HepG2 (cell line): Measurements from ENCODE around the gene H6PD. TPM values are rescaled to one million over a fixed set of nuclear protein-coding genes. Genes with fewer than 3 reads are reported as not detected.

Source experiments
- ELF3 ChIP-seq: IDR thresholded peaks from 2 replicates; pipeline ENCODE4 v1.6.1; 2016; ENCODE audit warnings: missing genetic modification reagents, missing compliant biosample characterization
- HDAC1 ChIP-seq: sonication (generic); formaldehyde crosslinking; IDR thresholded peaks from 2 replicates; pipeline ENCODE4 v1.5.1; 2020; ENCODE audit warnings: mild to moderate bottlenecking, missing genetic modification reagents
- HMG20B ChIP-seq: conservative IDR thresholded peaks from 2 replicates; pipeline ENCODE4 v1.6.1; 2016; ENCODE audit warnings: missing genetic modification reagents, missing compliant biosample characterization
- HOXA7 ChIP-seq: sonication (generic); formaldehyde crosslinking; IDR thresholded peaks from 2 replicates; pipeline ENCODE4 v1.8.1; 2022; ENCODE audit warnings: mild to moderate bottlenecking, missing genetic modification reagents, moderate library complexity
- KDM1A ChIP-seq: IDR thresholded peaks from 2 replicates; pipeline ENCODE4 v1.6.1; 2016; ENCODE audit warnings: missing compliant biosample characterization
- KDM5B ChIP-seq: sonication (generic); formaldehyde crosslinking; IDR thresholded peaks from 2 replicates; pipeline ENCODE4 v1.4.0; 2020; ENCODE audit warnings: missing genetic modification reagents, mild to moderate bottlenecking, borderline replicate concordance
- KLF9 ChIP-seq: IDR thresholded peaks from 2 replicates; pipeline ENCODE4 v1.6.1; 2016; ENCODE audit warnings: low read depth
- MAF1 ChIP-seq: sonication (generic); formaldehyde crosslinking; IDR thresholded peaks from 2 replicates; pipeline ENCODE4 v1.5.0; 2020; ENCODE audit warnings: missing genetic modification reagents, borderline replicate concordance
- NFKB2 ChIP-seq: sonication (generic); formaldehyde crosslinking; IDR thresholded peaks from 2 replicates; pipeline ENCODE4 v1.4.0; 2020; ENCODE audit warnings: missing genetic modification reagents, borderline replicate concordance
- PRMT3 ChIP-seq: sonication (generic); formaldehyde crosslinking; IDR thresholded peaks from 2 replicates; pipeline ENCODE4 v1.8.1; 2022; ENCODE audit warnings: low read depth, mild to moderate bottlenecking, moderate library complexity, missing genetic modification reagents, borderline replicate concordance
- RBFOX2 ChIP-seq: fragments of 200-400 bp; formaldehyde crosslinking; IDR thresholded peaks from 2 replicates; pipeline ENCODE4 v1.6.1; 2017; ENCODE audit warnings: low read depth, mild to moderate bottlenecking, low read length
- ZBTB8A ChIP-seq: sonication (generic); formaldehyde crosslinking; IDR thresholded peaks from 2 replicates; pipeline ENCODE4 v1.4.0; 2020; ENCODE audit warnings: mild to moderate bottlenecking, low read depth, missing genetic modification reagents, borderline replicate concordance
- ZNF232 ChIP-seq: sonication (generic); formaldehyde crosslinking; IDR thresholded peaks from 2 replicates; pipeline ENCODE4 v1.4.0; 2020; ENCODE audit warnings: missing genetic modification reagents, borderline replicate concordance
- ZNF30 ChIP-seq: sonication (generic); formaldehyde crosslinking; IDR thresholded peaks from 2 replicates; pipeline ENCODE4 v1.5.0; 2020; ENCODE audit warnings: mild to moderate bottlenecking, missing genetic modification reagents
- ZNF333 ChIP-seq: sonication (generic); formaldehyde crosslinking; IDR thresholded peaks from 2 replicates; pipeline ENCODE4 v1.4.0; 2020; ENCODE audit warnings: mild to moderate bottlenecking, missing genetic modification reagents, borderline replicate concordance
- ZNF850 ChIP-seq: sonication (generic); formaldehyde crosslinking; conservative IDR thresholded peaks from 2 replicates; pipeline ENCODE4 v1.9.0; 2021; ENCODE audit warnings: mild to moderate bottlenecking, missing genetic modification reagents
- polyA plus RNA-seq, 8 experiments: library from polyadenylated mRNA; depleted of rRNA in 3 of 8; stranded (reverse) in 7 of 8; unstranded in 1 of 8; fragments of >200 nt; fragmentation: Illumina TruSeq in 4 of 8; extraction: Trizol in 4 of 8; gene quantifications; 2 replicates each; pipeline versions ENCODE4 v1.2.1 to v1.2.3, GENCODE V29; 2011 to 2016; ENCODE audit warnings: low read depth in 4 of 8, missing spikeins in 1 of 8, mixed read lengths in 1 of 8; ENCODE audit not compliant: insufficient read depth in 1 of 8
- total RNA-seq, 5 experiments: library from RNA; depleted of rRNA; stranded (reverse); fragments of >200 nt; fragmentation: Illumina TruSeq; extraction: Trizol; gene quantifications; 2 replicates each; pipeline ENCODE4 v1.2.3, GENCODE V29; 2016; ENCODE audit warnings: low read depth in 1 of 5
- TF ChIP-seq, protein P1 (sequence below): sonication (generic); formaldehyde crosslinking; IDR thresholded peaks from 2 replicates; pipeline ENCODE4 v1.9.0; 2021; ENCODE audit warnings: mild to moderate bottlenecking, missing genetic modification reagents
- TF ChIP-seq, protein P2 (sequence below): sonication (generic); formaldehyde crosslinking; IDR thresholded peaks from 2 replicates; pipeline ENCODE4 v1.5.0; 2020; ENCODE audit warnings: mild to moderate bottlenecking, missing genetic modification reagents, moderate library complexity
- TF ChIP-seq, protein P3 (sequence below): sonication (generic); formaldehyde crosslinking; IDR thresholded peaks from 2 replicates; pipeline ENCODE4 v1.9.0; 2021; ENCODE audit warnings: missing genetic modification reagents, mild to moderate bottlenecking, borderline replicate concordance
- TF ChIP-seq, protein P4 (sequence below): sonication (generic); IDR thresholded peaks from 2 replicates; pipeline ENCODE4 v1.6.1; 2016; ENCODE audit warnings: low read depth, borderline replicate concordance

Gene H6PD
- total and polyA plus RNA-seq, 2 of the 13 experiments (the other 11 are each of a cell fraction or from before 2014, with no cell fraction given), result 9.3 to 14.1 TPM

DNA sequence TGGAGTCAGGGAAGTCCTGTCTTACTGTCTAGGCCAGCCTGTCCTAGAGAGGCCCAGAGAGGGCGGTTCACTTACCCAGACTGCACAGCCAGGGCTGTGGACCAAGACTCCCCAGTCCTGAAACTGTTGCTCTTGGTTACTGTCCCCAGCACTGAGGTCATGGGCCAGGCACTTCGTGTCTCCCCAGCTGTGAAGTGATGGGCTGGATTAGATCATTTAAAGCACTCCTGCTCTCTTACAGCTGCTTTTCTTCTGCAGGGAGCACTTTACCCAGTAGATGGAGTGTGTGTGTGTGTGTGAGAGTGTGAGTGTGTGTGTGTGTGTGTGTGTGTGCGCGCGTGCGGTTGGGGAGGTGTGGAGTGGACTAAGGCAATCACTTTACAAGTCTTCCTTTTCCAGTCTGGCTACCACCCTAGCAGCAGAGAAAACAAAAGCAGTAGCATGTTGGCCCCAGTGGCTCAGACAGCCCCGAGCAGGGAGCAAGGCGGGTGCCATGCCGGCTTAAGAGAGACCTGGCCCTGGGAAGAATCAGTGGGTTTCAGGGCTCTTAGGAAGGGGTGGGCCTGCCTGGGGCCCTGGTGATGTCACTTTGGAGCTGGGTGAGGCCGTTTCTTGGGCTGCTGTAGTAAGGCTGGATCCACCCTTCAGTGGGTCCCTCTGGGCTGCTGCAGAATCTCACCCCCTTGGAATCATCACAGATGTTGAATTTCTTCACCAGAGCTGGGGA lies 60.5 kb downstream of the H6PD start (continued):
- TF ChIP-seq, protein P1, sequence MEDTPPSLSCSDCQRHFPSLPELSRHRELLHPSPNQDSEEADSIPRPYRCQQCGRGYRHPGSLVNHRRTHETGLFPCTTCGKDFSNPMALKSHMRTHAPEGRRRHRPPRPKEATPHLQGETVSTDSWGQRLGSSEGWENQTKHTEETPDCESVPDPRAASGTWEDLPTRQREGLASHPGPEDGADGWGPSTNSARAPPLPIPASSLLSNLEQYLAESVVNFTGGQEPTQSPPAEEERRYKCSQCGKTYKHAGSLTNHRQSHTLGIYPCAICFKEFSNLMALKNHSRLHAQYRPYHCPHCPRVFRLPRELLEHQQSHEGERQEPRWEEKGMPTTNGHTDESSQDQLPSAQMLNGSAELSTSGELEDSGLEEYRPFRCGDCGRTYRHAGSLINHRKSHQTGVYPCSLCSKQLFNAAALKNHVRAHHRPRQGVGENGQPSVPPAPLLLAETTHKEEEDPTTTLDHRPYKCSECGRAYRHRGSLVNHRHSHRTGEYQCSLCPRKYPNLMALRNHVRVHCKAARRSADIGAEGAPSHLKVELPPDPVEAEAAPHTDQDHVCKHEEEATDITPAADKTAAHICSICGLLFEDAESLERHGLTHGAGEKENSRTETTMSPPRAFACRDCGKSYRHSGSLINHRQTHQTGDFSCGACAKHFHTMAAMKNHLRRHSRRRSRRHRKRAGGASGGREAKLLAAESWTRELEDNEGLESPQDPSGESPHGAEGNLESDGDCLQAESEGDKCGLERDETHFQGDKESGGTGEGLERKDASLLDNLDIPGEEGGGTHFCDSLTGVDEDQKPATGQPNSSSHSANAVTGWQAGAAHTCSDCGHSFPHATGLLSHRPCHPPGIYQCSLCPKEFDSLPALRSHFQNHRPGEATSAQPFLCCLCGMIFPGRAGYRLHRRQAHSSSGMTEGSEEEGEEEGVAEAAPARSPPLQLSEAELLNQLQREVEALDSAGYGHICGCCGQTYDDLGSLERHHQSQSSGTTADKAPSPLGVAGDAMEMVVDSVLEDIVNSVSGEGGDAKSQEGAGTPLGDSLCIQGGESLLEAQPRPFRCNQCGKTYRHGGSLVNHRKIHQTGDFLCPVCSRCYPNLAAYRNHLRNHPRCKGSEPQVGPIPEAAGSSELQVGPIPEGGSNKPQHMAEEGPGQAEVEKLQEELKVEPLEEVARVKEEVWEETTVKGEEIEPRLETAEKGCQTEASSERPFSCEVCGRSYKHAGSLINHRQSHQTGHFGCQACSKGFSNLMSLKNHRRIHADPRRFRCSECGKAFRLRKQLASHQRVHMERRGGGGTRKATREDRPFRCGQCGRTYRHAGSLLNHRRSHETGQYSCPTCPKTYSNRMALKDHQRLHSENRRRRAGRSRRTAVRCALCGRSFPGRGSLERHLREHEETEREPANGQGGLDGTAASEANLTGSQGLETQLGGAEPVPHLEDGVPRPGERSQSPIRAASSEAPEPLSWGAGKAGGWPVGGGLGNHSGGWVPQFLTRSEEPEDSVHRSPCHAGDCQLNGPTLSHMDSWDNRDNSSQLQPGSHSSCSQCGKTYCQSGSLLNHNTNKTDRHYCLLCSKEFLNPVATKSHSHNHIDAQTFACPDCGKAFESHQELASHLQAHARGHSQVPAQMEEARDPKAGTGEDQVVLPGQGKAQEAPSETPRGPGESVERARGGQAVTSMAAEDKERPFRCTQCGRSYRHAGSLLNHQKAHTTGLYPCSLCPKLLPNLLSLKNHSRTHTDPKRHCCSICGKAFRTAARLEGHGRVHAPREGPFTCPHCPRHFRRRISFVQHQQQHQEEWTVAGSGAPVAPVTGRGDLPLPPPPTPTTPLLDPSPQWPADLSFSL (CRISPR knock-in tag), result 0 out of 2 replicates have a peak, but pooled peaks have one; percentile 17
- TF ChIP-seq PRMT3 (CRISPR knock-in tag) (no peak), ZNF333 (no peak), HDAC1 (CRISPR knock-in tag) (no peak), ZBTB8A (CRISPR knock-in tag) (no peak), ELF3 (CRISPR knock-in tag) (no peak), MAF1 (CRISPR knock-in tag) (no peak), KLF9 (CRISPR knock-in tag) (no peak), KDM5B (CRISPR knock-in tag) (no peak), HOXA7 (CRISPR knock-in tag) (no peak), HMG20B (CRISPR knock-in tag) (no peak), KDM1A (CRISPR knock-in tag) (peak; percentile 10; the same call in 1 of the 2 replicates), ZNF850 (no peak), ZNF232 (CRISPR knock-in tag) (no peak), RBFOX2 (no peak), ZNF30 (no peak), NFKB2 (no peak)
- TF ChIP-seq, protein P2, sequence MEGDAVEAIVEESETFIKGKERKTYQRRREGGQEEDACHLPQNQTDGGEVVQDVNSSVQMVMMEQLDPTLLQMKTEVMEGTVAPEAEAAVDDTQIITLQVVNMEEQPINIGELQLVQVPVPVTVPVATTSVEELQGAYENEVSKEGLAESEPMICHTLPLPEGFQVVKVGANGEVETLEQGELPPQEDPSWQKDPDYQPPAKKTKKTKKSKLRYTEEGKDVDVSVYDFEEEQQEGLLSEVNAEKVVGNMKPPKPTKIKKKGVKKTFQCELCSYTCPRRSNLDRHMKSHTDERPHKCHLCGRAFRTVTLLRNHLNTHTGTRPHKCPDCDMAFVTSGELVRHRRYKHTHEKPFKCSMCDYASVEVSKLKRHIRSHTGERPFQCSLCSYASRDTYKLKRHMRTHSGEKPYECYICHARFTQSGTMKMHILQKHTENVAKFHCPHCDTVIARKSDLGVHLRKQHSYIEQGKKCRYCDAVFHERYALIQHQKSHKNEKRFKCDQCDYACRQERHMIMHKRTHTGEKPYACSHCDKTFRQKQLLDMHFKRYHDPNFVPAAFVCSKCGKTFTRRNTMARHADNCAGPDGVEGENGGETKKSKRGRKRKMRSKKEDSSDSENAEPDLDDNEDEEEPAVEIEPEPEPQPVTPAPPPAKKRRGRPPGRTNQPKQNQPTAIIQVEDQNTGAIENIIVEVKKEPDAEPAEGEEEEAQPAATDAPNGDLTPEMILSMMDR, result peak; percentile 47
- TF ChIP-seq, protein P3, sequence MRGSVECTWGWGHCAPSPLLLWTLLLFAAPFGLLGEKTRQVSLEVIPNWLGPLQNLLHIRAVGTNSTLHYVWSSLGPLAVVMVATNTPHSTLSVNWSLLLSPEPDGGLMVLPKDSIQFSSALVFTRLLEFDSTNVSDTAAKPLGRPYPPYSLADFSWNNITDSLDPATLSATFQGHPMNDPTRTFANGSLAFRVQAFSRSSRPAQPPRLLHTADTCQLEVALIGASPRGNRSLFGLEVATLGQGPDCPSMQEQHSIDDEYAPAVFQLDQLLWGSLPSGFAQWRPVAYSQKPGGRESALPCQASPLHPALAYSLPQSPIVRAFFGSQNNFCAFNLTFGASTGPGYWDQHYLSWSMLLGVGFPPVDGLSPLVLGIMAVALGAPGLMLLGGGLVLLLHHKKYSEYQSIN, result no peak
- TF ChIP-seq, protein P4, sequence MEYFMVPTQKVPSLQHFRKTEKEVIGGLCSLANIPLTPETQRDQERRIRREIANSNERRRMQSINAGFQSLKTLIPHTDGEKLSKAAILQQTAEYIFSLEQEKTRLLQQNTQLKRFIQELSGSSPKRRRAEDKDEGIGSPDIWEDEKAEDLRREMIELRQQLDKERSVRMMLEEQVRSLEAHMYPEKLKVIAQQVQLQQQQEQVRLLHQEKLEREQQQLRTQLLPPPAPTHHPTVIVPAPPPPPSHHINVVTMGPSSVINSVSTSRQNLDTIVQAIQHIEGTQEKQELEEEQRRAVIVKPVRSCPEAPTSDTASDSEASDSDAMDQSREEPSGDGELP, result 0 out of 2 replicates have a peak, but pooled peaks have one; percentile 5
